T-helper 2 cell treated with Interferon-gamma antibody and Interleukin-4, amounts not matched to agents 5 μg/mL and 100 μg/mL, for 36 hours (primary cell): ENCODE results near the gene PRSS3.
"Not testable (repeated sequence)": the region's sequence is repeated elsewhere in the genome, so short reads cannot be mapped to it uniquely, and the experiment has no call there.

Experiments used
- DNase-seq: peaks from one replicate; pipeline ENCODE4 v3.0.0; 2021; ENCODE audit warnings: low spot score
- H3K27ac Mint-ChIP-seq: one replicate; pipeline ENCODE4 v1.8.0; 2021; ENCODE audit warnings: mild to moderate bottlenecking, mixed read lengths
- H3K27me3 Mint-ChIP-seq: one replicate; pipeline ENCODE4 v1.8.0; 2021; ENCODE audit warnings: low read depth, mixed read lengths
- H3K36me3 Mint-ChIP-seq: one replicate; pipeline ENCODE4 v1.8.0; 2021; ENCODE audit warnings: low read depth, mixed read lengths
- H3K4me1 Mint-ChIP-seq: one replicate; pipeline ENCODE4 v1.8.0; 2021; ENCODE audit warnings: low read depth, mixed read lengths
- H3K4me3 Mint-ChIP-seq: one replicate; pipeline ENCODE4 v1.8.0; 2022; ENCODE audit warnings: mild to moderate bottlenecking, moderate library complexity, mixed read lengths
- H3K9me3 Mint-ChIP-seq: one replicate; pipeline ENCODE4 v1.8.0; 2021; ENCODE audit warnings: mixed read lengths

PRSS3 gene

DNA sequence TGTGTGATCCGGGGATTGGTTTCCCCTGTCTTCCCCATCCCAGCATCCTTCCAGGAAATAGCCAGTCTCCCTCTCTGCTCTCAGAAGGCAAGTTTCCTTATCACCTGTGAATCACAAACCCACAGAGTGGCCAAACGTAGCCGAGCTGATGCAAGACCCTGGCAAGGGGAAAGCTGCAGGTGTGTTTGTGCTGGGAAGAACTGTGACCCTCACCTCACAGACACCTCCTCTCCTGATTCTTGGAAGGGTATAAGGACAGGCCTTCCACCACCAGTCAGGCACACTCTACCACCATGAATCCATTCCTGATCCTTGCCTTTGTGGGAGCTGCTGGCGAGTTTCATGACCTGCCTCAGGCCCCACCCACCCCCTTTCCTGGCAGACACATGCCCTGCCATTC is at the start of gene PRSS3:
PRSS3 (plus strand) TSS at position 281 of the 400 bp plus-strand sequence; CDS start at position 294, 13 bp downstream.
- H3K27me3 Mint-ChIP-seq: peaks cover 37% of the 10 kb centered on the region
- H3K4me3 Mint-ChIP-seq: no peak within 1 kb of the TSS

DNA sequence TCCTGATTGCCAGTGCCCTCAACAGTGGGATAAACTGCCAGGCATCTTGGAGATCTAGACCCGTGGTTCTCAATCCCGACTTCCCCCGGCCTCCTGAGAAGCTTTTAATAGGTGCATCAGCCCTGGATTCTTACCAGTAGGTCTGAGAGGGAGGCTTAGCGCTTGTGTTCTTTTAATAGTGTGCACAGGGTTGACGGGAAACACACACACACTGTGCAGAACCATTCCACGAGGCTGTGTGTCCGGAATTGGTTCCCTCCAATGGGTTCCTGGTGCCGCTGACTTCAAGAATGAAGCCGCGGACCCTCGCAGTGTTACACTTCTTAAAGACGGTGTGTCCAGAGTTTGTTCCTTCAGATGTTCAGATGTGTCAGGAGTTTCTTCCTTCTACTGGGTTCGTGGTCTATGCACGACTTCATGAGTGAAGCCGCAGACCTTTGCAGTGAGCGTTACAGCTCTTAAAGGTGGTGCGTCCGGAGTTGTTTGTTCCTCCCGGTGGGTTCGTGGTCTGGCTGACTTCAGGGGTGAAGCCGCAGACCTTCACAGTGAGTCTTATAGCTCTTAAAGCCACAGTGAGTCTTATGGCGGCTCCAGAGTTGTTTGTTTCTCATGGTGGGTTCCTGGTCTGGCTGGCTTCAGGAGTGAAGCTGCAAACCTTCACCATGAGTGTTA is 46.6 kb upstream of the PRSS3 start:
- Mint-ChIP-seq H3K27ac (peak overlapping the region; percentile 64), H3K36me3 (no peaks in the 10 kb centered on the region), H3K27me3 (peaks cover 70% of the 10 kb centered on the region), H3K9me3 (no peaks in the 10 kb centered on the region), H3K4me1 (peaks cover 41% of the 10 kb centered on the region), H3K4me3 (peak overlapping the region; percentile 77)
- DNase-seq: peak; percentile 32

More for the DNA sequence above, at the start of gene PRSS3:
- no peak for DNase-seq
- H3K36me3 Mint-ChIP-seq: no peaks in the 10 kb centered on the region
- H3K4me1 Mint-ChIP-seq: no peaks in the 10 kb centered on the region
- H3K9me3 Mint-ChIP-seq: no peaks in the 10 kb centered on the region
- no peak within 1 kb of the TSS for H3K27ac Mint-ChIP-seq

DNA sequence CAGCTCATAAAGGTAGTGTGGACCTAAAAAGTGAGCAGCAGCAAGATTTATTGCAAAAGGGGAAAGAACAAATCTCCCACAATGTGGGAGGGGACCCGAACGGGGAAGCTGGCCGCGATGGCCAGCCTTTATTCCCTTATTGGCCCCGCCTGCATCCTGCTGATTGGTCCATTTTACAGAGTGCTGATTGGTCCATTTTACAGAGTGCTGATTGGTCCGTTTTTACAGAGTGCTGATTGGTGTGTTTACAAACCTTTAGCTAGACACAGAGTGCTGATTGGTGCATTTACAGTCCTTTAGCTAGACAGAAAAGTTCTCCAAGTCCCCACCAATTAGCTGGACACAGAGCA is 46.1 kb upstream of the PRSS3 start:
- Mint-ChIP-seq H3K4me1 (peaks cover 41% of the 10 kb centered on the region), H3K27me3 (peaks cover 71% of the 10 kb centered on the region), H3K27ac (peak overlapping the region; percentile 64), H3K4me3 (peak overlapping the region; percentile 77)
- peak; percentile 12 for DNase-seq
- H3K9me3 Mint-ChIP-seq, H3K36me3 Mint-ChIP-seq: not testable (repeated sequence)

DNA sequence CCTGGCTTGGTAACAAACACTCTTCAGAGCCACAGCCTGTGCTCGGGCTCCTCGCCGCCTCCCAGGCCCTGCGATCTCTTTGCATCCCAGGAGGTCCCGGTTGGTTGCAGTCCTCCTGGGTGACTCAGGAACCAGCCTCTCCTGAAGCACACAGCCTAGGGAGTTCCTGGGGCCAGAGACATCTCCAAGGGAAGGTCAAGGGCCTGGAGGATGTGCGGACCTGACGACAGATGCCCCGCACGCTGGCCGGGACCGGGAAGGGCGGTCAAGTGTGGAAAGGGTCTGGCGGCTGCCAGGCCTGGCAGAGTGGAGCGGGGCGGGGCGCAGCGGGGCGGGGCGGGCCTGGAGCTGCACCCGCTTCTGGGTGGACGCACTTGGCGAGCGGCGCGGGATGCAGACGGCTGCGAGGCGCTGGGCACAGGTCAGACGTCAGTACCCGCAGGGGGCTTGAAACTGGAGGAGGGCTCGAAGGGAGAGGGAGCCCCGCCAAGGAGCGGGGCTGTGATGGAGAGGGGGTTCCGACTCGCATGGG is 45.0 kb upstream of the PRSS3 start:
- Mint-ChIP-seq H3K9me3 (no peaks in the 10 kb centered on the region), H3K27me3 (peaks cover 78% of the 10 kb centered on the region), H3K36me3 (no peaks in the 10 kb centered on the region), H3K27ac (no peak overlapping the region), H3K4me3 (peak overlapping the region; percentile 22), H3K4me1 (peaks cover 41% of the 10 kb centered on the region)
- DNase-seq: no peak

DNA sequence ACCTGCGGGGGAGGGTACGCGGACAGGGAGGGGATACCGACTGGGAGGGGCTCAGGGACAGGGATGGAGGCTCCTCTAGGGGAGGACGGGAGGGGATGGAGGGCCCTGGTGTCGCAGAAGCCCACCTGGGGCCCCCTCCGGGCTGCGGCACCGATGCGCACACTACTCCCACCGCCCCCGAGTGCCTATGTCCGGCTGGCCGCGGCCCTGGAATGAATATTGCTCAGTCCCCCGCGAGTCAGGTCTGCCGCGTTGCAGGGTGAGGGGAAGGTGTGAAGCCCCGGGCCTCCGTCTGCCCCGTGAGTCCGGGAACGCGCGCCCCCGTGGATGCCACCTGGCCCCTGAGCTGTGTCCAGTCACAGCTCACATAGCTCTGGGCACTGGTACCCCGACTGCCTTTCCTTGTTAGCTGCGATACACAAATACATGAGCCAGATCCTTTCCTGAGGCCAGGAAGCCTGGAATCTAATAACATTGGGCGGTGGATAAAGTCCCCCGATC is 44.5 kb upstream of the PRSS3 start:
- H3K4me3 Mint-ChIP-seq: peak overlapping the region; percentile 14
- DNase-seq: no peak
- peaks cover 41% of the 10 kb centered on the region for H3K4me1 Mint-ChIP-seq
- H3K27ac Mint-ChIP-seq: no peak overlapping the region
- peaks cover 78% of the 10 kb centered on the region for H3K27me3 Mint-ChIP-seq
- H3K36me3 Mint-ChIP-seq: no peaks in the 10 kb centered on the region
- no peaks in the 10 kb centered on the region for H3K9me3 Mint-ChIP-seq

DNA sequence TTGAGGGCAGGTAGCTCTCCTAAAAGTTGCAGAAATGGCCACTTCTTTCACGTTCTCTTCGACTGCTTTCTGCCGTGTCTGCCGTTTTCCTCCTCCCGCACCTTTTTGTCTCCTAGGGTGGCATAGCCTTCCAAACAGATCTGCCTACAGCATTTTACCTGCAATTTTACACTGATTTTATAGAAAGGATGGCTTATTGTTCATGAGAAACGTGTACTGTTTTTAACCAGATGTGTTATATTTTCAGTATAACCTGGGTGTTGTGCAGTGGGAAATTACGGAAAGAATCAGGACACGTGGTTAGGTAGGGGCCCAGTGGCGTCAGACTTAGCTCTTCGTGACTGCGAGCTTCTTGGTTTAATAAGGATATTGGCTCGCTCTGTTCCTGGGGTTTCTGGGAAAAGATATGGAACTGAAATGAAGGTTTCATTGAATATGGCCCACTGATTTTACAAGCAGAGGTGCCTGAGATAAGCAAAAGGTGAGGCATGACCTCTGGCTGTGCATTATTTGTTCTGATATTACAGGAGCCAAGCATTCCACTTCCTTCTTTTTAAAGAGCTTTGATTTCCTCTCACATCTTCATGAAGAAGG is 43.7 kb upstream of the PRSS3 start:
- H3K9me3 Mint-ChIP-seq: no peaks in the 10 kb centered on the region
- DNase-seq: no peak
- H3K4me3 Mint-ChIP-seq: peak overlapping the region; percentile 53
- H3K36me3 Mint-ChIP-seq: no peaks in the 10 kb centered on the region
- H3K4me1 Mint-ChIP-seq: peaks cover 41% of the 10 kb centered on the region
- no peak overlapping the region for H3K27ac Mint-ChIP-seq
- peaks cover 77% of the 10 kb centered on the region for H3K27me3 Mint-ChIP-seq

DNA sequence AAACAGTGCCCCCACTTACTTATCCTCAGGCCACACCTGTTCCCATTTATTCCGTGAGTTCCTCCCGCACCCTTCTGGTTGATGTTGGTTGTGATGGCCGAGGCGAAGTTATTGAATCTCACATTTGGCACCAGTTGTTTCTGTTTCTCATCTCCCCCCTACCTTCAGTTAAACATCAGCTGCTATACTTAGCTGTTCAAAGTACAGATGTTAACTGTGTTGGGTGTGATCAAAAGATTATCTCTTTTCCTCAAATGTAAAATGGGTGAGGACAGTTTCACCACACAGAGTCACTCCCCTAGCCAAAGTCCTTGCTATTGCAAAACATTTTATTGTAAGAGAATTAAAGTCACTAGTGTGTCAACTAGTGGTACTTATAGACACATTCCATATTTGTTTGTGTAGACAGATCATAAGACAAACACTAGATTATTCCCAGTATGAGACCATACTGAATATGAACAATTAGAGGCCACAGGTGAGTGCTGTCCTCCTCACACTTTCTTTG is 43.2 kb upstream of the PRSS3 start:
- no peaks in the 10 kb centered on the region for H3K36me3 Mint-ChIP-seq
- peaks cover 41% of the 10 kb centered on the region for H3K4me1 Mint-ChIP-seq
- no peaks in the 10 kb centered on the region for H3K9me3 Mint-ChIP-seq
- peaks cover 79% of the 10 kb centered on the region for H3K27me3 Mint-ChIP-seq
- no peak overlapping the region for H3K27ac Mint-ChIP-seq
- H3K4me3 Mint-ChIP-seq: peak overlapping the region; percentile 53
- DNase-seq: no peak

DNA sequence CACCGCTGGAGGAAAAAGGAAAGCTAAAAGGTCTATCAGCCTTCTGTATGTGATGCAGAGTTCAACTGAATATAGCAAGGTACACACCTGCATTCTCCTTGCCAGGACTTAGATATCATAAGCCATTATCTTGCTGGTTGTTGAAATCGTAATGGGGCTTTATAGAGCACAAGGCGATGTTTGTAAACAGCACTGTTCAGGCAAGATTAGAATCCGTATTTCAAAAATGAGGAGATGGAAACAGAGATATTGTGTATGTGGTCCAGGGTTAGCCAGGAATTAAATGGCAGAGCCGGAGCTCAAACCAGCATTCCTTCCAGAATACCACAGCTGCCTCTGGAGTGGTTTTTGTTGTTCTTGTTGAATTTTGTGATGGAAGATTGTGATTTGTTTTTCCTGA is 42.6 kb upstream of the PRSS3 start:
- peaks cover 84% of the 10 kb centered on the region for H3K27me3 Mint-ChIP-seq
- H3K27ac Mint-ChIP-seq, DNase-seq, H3K36me3 Mint-ChIP-seq, H3K9me3 Mint-ChIP-seq: not testable (repeated sequence)
- H3K4me3 Mint-ChIP-seq: peak overlapping the region; percentile 9
- H3K4me1 Mint-ChIP-seq: peaks cover 41% of the 10 kb centered on the region

DNA sequence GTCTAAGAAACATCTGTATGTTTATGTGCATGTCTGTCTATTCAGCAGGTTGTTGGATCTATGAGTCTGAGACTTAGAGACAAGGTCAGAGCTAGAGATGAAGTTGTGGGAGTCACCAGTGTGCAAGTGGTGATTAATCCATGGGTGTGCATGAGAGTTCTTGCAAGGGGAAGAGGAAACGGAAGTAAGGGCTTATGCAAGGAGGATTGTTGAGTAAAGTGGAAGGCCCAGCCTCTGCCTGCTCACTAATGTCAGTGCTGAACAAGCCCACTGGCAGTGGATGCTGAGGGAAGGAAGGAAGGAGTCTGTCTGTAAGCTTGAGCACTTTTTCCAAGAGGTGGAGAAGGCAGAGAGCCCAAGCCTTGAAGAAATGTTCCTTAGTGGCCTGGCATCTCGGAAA is 35.7 kb upstream of the PRSS3 start:
- not testable (repeated sequence) for H3K36me3 Mint-ChIP-seq, H3K4me3 Mint-ChIP-seq, H3K9me3 Mint-ChIP-seq, H3K4me1 Mint-ChIP-seq, H3K27ac Mint-ChIP-seq, DNase-seq
- H3K27me3 Mint-ChIP-seq: peaks cover 36% of the 10 kb centered on the region

DNA sequence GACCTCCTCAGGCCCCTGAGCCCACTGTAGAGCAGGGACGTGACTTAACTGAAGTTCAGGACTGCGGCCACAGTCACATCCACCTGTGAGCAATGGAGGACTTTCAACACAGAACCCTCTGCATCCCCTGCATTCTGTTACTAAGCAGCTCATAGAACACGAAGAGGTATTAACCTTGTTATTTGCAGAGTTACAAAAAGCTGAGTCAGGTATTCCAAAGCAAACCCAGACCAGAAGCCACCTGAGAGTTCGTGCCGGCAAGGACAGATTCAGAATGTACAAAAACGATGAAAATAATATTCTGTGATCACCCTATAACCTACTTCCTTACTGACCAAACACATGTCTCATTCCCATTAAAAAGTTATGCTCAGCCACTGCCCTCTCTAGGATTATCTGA is 33.0 kb upstream of the PRSS3 start:
- H3K27ac Mint-ChIP-seq: no peak overlapping the region
- DNase-seq: no peak
- no peaks in the 10 kb centered on the region for H3K9me3 Mint-ChIP-seq
- H3K36me3 Mint-ChIP-seq: no peaks in the 10 kb centered on the region
- no peak overlapping the region for H3K4me3 Mint-ChIP-seq
- H3K27me3 Mint-ChIP-seq: peaks cover 15% of the 10 kb centered on the region
- H3K4me1 Mint-ChIP-seq: no peaks in the 10 kb centered on the region

DNA sequence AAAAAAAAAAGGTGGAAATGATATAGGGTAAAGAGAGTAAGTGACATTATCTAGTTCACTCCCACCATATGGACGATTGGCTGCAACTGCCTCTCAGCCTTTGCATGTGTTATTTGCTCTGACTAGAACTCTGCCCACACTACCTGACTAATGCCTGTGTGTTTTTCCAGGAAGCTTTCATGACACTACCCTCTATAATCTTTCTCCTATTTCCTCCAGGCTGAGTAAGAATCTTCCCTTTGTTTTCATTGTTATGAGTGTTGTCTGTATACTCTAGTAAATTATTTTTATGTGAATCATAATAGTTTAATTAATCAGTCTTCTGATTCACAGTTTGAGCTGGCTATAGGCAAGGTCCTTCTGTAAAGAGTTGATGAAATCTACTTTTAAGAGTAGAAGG is 31.7 kb upstream of the PRSS3 start:
- H3K9me3 Mint-ChIP-seq, H3K27ac Mint-ChIP-seq, DNase-seq, H3K36me3 Mint-ChIP-seq, H3K27me3 Mint-ChIP-seq, H3K4me1 Mint-ChIP-seq, H3K4me3 Mint-ChIP-seq: not testable (repeated sequence)

DNA sequence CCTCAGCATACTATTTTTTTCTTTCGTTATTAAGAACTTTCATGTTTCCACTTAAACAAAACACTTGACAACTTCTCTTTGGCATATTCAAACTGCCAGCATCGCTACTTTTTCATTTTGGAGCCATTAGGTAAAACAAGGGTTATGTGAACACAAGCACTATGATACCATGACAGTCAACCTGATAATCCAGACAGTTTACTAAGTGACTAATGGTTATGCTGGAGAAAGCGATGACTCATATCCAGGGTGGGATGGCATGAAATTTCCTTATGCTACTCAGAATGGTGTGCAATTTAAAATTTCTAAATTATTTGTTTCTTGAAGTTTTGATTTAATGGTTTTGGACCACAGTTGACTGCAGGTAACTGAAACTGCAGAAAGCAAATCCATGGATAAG is 29.9 kb upstream of the PRSS3 start:
- no peaks in the 10 kb centered on the region for H3K27me3 Mint-ChIP-seq
- no peak overlapping the region for H3K27ac Mint-ChIP-seq
- H3K9me3 Mint-ChIP-seq: no peaks in the 10 kb centered on the region
- H3K4me3 Mint-ChIP-seq: no peak overlapping the region
- no peaks in the 10 kb centered on the region for H3K36me3 Mint-ChIP-seq
- H3K4me1 Mint-ChIP-seq: peaks cover 3% of the 10 kb centered on the region
- DNase-seq: no peak

DNA sequence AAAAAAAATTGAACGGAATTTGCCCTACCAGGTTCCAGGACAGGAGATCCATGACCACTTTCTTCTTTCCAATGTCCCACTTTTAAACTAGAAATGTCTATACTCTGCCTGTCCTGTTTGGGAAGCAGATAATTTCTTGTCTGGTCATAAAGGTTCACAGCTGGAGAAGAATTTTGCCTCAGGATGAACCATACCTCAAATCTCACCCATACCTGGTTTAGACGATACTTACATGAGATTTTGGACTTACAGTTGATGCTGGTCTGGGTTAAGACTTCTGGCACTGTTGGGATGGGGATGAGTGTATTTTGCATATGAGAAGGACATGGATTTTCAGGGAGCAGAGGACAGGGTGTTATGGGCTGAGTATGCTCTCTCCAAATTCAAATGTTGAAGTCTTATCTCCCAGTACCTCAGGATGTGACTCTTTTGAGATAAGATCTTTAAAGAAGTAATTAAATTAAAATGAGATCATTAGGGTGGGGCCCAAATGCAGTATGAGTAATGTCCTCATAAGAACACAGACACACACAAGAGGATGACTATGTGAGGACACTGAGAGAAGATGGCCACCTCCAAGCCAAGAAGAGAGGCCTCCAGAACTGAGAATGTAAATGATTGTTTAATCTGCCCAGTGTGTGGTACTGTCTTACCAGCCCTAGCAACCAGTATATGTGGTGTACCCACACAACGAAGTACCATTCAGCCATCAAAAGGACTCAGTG is 25.0 kb upstream of the PRSS3 start:
- not testable (repeated sequence) for H3K36me3 Mint-ChIP-seq, H3K4me3 Mint-ChIP-seq, DNase-seq, H3K9me3 Mint-ChIP-seq, H3K4me1 Mint-ChIP-seq, H3K27me3 Mint-ChIP-seq
- peak overlapping the region; percentile 38 for H3K27ac Mint-ChIP-seq

DNA sequence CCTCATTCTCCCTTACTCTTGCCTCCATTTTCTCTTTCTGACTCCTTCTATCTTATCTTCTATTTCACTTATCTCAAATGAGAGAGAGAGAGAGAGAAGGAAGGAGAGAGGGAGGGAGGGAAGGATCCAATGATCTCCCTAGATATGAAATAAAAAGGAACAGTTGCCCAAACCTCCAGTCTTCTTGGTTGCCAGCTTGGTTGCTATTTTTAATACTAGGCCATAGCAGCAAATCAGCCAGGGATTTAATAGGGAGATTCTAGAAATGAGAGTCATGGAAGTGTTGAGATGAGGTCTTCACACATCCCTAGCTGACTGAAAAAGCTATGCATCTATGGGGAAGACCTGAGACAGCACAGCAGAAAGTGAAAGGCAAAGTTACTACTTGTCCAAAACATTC is 22.2 kb upstream of the PRSS3 start:
- DNase-seq, H3K4me3 Mint-ChIP-seq, H3K9me3 Mint-ChIP-seq, H3K4me1 Mint-ChIP-seq, H3K36me3 Mint-ChIP-seq, H3K27ac Mint-ChIP-seq: not testable (repeated sequence)
- peaks cover 16% of the 10 kb centered on the region for H3K27me3 Mint-ChIP-seq
